ENCODE measurements around the gene WNK1.
"Not testable (repeated sequence)": the region's sequence is repeated elsewhere in the genome, so short reads cannot be mapped to it uniquely, and the experiment has no call there.

WNK1 gene

DNA sequence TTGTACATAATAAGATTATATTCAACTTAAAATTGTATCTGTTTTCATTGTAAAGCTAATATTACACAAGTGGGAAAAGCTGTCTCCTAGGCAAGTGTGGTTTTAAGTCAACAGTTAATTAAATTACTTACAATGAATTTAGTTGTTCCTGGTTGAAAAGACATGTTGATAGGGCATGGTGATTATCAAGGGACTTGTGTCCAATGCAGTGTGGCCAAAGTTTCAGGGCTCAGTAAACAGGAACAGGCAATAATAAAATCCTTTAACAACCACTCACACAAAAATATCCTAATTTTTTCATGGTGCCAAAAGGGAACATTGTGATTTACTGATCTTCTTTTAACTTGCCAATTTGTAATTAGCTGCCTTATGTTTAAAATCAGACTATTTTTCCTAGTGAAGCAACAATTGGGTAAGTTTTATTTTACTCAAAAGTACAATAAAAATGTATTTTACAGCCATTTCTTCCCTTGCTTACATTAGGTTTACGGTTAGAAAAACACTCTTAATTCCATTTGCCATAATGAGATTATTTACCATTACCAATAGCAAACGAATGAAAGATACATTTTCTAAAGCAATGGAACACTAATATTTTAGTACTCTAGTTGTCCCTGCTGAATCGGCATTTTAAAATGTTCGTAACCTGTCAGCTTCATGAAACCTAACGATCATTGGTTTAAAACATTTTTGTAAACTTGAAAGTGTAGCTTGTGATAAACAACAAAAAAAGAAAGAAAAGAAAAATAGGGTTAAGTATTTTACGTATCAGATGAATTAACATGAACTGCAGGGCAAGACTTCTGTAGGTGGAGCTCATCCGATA, 1.8 kb upstream of the WNK1 start:
- DNase-seq: peak; percentile 51

DNA sequence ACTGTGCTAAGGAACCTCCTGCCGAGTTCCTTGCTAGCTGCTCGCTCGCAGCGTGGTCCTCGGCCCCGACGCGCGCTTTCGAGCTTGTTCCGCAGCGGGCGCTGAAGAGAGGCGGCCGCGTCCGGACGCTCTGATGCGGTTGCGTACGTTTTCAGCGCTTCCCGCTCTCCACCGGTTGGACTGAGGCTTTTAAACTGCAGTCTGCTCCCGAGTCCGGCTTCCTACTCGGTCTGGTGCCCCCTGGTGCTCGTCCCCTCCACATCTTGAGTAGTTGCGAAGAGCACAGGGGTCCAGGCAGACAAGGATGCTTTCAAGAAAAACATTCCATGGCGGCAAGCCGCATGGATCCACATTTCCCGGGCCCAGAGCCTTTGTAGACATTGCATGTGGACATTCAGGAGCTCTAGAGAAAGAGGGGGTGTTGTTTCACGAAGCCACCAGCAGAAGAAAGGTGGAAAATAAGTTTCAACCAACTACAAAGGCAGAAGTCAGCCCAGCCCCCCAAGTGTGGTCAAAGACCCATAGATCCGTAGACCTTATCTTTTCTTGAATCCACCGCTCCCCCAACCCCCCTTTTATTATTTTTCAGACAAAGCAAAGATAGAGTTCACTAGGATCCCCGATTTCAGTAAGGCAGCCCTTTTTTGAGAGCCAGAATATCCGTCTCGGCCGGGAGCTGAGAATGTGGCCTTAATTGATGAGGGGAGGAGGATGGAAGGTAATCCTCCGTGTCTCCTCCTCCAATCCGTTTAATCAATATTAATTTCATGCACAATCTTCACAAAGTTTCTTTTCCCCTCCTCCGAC, 984 bp upstream of the WNK1 start:
- DNase-seq: peak; percentile 99

DNA sequence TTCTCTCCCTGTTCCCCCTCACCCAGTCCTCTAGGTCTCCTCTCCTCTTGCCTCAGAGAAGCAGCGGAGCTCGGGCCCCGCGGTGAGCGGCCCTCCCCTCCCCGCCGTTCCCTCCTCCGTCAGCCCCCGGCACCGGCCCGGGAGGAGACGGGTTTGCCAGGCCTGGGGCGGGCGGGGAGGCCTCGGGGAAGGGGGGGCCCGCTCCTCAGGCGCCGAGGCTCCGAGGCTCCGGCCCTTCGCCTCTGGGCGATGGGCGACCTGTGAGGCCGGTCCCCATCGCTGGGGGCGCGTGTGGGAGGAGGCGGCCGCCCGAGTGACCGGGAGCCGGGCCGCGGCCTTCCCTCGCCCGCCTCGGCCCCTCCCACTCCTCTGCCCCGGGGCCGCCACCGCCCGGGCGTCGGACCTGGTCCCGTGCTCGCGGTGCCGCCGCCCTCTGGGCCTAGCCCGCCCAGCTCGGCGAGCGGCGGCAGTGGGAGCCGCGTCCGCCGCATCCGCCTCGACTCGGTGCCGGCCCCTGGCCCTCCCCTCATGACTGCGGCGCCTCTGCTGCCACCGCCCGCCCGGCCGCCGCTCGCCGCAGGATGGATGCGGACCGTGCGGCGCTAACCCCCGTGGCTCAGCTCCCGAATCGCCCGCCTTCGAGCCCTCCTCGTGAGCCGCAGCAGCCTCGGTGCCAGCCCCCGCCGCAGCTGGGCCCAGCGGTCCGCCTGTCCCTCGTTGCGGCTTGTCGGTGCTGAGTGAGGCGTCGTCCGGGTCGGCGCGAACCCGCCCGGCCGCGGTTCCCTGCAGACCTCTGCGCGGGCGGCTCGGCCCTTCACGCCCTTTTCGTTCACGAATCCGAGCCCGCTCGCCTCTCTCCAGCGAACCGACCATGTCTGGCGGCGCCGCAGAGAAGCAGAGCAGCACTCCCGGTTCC, 574 bp downstream of the WNK1 start:
- peak; percentile 40 for DNase-seq

DNA sequence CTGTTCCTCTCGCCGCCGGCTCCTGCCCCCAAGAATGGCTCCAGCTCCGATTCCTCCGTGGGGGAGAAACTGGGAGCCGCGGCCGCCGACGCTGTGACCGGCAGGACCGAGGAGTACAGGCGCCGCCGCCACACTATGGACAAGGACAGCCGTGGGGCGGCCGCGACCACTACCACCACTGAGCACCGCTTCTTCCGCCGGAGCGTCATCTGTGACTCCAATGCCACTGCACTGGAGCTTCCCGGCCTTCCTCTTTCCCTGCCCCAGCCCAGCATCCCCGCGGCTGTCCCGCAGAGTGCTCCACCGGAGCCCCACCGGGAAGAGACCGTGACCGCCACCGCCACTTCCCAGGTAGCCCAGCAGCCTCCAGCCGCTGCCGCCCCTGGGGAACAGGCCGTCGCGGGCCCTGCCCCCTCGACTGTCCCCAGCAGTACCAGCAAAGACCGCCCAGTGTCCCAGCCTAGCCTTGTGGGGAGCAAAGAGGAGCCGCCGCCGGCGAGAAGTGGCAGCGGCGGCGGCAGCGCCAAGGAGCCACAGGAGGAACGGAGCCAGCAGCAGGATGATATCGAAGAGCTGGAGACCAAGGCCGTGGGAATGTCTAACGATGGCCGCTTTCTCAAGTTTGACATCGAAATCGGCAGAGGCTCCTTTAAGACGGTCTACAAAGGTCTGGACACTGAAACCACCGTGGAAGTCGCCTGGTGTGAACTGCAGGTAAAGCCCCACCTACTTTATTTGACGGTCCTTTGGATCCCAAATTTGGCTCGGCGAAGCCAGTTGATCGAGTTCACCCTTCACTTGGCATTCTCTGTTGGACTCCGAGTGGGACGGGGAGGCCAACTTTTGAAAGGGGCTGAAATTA, 1.5 kb downstream of the WNK1 start:
- peak; percentile 44 for DNase-seq

DNA sequence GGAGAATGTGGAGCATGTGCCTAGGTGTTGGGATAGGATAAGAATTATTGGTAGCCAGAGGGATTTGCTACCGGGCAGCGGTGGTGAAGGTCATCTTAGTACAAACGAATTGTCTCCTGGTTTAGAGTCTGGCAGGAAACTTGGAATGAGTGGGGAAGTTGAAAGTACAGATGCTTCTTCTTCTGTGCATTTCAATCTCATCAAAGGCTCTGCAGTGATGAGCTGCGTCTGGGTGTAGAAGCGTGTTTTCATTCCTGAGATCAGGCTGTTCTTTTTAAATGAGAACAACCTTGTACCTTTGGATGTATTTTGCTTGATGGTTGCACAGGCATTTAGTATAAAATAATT, 2.1 kb downstream of the WNK1 start:
- DNase-seq: no peak

DNA sequence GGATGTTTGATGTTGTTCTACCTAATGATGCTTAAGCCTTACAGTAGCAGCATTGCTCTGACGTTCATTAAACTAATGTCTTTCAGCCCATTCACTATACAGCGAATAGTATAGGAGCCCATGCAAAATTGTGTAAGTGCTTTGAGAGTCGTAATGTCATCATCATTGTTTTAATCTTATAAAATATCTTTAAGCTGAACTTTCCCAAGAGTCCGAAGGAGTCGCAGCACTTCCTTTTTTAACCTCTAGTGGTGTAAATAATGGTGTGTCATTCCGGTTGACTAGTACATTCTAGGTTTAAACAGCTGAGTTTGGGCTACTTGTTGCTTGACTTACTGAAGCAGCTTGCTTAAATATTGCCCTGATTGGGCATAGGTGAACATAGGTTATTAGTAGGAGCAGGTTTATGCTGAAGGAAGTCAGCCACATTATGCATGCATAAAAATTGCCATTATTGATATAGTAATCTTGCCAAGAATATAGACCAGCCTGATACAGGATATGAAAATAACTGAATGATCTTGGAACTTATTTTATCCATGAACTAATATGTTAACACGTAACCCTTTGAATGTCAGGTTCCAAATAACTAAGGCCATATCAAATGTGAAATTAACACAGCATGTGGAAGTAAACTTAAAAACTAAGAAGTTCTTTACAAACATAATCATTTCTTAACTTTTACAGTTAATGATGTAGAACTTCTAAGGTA, 2.6 kb downstream of the WNK1 start:
- peak; percentile 29 for DNase-seq

DNA sequence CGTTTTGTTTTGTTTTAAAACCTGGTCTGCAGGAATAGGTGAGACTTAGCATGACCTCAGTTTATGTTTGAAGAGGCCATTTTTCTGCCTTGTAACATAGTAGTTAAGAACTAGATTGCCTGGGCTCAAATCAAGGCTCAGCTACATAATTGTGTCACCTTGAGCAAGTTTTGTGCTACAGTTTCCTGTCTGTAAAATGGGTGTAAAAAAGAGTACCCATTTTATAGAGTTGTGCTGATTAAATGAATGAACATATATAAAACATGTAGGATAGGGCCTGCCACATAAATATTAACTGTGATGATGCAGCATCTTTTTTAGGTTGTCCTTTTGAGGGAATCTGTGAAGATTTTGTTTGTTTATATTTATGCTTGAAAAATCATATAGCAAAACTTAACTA, 7.2 kb downstream of the WNK1 start:
- no peak for DNase-seq

DNA sequence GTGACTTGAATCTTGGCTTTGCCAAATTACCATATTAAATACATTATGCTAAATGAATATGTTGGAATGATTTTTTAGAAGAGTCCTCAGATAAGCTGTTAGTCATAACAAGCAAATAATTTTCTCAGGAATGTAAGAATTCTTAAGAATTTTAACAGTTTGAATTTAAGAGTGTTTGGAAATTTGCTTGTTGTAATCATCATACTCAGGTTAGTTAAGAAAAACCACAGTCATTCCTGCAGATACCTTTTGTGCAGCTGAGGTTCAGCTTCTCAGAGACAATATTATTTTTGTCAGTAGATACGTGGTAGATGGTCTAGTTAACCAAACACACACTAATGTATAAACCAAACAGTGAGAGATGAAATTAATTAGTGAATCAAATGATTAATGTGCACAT, 8.9 kb downstream of the WNK1 start:
- DNase-seq: no peak

DNA sequence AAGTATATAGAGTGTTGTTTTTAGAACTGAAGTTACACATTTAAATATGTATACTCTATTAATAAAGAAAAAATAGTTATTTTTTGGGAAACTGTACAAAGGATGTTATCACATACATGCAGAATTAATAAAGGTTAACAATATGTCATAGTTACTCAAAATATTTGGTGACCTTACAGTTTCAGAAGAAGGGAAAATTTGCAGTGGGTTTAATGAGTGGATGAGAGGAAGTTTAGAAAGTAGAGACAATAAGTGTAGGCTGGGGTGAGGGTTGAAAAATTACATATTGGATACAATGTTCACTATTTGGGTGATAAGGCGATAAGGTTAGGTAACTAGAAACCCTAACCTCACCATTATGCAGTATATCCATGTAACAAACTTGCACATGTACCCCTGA, 13.5 kb downstream of the WNK1 start:
- no peak for DNase-seq

DNA sequence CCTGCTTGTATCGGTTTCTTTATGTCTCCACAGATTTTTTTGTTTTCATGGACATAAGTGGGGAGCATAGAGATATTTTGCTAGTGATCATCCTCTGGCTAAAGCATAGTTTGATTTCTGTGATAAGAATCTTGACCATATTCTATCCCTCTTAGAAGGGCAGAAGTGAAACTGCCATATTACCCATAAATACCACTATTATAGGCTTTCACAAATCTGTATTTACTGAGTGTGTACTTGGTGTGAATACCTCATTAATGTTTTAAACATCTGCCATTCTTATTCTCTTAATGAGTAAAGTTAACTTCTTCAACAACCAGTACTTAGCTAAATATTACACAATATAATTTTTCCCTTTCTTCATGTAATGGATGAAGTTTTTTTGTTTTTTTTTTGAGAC, 16.1 kb downstream of the WNK1 start:
- no peak for DNase-seq

DNA sequence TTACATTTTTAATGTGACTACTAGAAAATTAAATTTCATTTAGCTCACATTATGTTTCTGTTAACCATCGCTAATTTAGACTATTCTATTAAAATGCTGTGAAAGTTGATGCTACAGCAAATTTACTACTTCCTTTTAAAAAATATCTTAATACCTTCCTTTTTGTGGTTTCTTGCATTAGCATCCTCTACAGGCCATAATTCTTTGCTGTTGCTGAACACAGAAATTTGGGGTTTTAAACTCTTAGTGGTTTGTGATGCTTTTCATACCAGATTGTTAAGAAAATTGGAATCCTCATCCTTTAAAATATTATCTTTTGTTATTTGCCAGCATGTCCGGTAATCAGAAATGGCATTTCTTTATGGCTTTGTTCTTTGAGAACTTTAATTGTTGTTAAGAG, 18.1 kb downstream of the WNK1 start:
- DNase-seq: no peak

DNA sequence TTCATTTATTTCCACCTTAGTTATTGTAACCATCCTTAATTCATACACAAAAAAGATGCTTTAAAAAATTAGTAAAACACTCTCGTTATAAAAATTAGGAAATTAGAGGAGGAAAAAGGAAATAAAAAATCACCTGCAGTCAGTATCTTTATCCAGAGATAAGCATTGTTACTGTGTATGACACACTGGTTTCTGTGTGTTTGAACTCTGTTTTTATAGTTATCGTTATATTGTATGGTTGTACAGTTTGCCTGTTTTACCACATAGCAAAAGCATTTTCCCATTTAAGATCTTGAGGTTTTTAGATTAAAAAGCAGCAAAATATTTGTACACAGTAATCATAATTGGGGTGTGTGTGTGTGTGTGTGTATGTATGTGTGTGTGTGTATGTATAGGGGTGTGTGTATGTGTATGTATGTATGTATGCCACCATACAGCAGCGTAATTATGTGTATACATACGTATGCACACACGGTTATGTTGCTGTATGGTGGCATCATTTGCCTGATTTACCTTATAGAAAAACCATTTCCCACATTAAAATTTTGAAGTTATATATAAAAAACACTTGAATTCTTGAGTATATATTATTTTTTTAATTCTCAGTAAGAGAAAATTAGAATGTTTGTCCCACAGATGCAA, 19.8 kb downstream of the WNK1 start:
- DNase-seq: no peak

DNA sequence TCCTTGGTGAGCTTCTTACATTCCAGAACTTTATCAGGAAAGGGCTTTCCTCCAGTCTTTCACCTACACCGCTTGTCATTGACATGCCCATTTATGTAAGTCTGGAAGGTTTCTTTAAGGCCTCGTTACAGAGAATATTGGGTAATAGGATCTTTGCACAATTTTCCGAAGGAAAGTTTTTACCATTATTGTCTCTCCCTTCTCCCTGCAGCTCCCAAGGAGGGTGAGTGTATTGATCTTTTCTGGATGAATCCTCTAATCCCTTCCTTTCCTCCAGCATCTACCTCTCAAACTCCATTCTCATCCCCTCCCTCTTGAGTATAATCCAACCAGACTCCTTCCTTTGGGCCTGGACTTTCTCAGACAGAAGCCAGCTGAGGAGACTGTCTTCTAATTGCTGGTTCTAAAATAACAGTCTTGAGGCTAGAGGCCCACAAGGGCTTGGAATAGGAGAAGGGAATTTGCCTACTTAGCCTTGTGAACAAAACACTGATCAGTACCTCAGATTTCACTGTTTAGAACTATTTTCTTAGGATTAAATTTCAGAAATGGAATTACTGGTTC, 21.8 kb downstream of the WNK1 start:
- DNase-seq: no peak

DNA sequence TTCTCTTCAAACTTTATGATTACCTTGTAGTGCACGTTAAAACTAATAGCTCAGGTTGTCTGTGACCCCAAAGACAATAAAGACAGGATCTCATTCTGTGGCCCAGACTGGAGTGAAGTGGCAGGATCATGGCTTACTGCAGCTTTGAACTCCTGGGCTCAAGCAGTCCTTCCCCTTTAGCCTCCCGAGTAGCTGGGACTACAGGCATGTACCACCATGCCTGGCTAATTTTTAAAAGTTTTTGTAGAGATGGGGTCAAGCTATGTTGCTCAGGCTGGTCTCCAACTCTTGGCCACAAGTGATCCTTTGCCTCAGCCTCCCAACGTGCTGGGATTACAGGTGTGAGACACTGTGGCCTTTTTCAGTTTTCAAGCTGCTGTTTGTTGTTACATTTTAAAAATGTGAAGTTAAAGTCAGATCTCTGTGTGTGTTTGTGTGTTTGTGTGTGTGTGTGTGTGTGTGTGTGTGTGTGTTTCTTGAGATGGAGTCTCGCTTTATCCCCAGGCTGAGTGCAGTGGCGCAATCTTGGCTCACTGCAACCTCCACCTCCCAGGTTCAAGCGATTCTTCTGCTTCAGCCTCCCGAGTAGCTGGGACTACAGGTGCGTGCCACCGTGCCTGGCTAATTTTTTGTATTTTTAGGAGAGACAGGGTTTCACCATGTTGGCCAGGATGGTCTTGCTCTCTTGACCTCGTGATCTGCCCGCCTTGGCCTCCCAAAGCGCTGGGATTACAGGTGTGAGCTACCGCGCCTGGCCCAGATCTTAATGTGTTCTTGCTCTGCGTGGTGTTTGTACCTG, 23.8 kb downstream of the WNK1 start:
- DNase-seq: not testable (repeated sequence)

DNA sequence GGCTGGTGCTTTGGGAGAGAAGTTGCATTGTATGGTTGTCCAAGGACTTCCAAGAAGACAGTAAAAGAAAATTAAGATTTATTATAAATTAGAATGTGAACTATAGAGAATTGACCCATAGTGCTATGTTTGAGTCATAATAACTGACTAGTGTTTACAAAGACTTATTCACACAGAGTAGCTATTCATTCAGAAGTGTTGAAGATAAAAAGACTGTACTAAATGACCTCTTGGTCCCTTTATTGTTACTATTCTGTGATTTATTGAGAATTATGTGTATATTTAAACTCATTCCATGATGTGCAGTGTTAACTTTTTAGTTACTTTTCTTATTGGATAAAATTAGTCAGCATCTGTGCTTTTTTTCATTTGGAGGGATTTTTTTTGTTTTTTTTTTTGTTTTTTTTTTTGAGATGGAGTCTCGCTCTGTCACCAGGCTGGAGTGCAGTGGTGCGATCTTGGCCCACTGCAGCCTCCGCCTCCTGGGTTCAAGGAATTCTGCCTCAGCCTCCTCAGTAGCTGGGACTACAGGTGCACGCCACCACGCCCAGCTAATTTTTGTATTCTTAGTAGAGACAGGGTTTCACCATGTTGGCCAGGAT, 24.5 kb downstream of the WNK1 start:
- not testable (repeated sequence) for DNase-seq

DNA sequence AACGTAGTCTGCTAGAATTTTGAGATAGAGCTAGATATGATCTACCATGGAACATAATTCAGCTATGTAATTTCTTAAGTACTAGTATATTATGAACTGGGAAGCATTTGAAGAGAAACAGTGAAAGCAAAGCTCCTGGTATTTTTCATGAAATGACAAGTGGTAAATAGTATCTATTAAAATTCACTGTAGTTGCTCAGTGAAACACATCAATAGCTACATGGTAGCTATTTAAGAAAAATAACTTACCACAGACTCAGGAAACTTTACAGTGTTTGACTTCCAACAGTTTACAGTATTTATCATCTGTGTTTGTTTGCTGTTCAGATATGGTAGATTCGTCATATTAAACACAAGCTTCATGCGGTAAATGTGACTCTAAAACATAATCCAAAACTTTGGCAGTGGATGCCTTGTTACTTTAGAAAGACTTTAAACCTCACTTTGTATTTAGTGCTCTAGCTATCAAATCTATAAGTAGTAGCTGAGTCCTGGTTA, 25.2 kb downstream of the WNK1 start:
- no peak for DNase-seq

DNA sequence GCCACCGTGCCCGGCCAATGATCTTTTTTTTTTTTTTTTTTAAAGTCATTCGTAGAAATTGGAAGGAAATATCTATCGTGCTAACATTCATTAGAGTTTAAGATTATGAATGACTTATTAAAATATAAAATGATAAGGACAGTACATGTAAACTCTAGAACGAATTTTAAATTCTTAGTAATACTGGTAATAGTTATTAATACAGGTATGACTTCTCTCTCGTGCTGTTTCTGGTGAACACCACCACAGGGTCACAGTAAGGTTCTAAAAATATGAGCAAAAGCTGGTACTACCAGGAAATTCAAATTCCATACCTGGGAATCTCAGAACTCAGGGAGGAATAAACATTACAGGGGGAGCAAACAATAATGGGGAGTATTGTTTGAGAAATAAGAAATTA, 26.2 kb downstream of the WNK1 start:
- DNase-seq: no peak

DNA sequence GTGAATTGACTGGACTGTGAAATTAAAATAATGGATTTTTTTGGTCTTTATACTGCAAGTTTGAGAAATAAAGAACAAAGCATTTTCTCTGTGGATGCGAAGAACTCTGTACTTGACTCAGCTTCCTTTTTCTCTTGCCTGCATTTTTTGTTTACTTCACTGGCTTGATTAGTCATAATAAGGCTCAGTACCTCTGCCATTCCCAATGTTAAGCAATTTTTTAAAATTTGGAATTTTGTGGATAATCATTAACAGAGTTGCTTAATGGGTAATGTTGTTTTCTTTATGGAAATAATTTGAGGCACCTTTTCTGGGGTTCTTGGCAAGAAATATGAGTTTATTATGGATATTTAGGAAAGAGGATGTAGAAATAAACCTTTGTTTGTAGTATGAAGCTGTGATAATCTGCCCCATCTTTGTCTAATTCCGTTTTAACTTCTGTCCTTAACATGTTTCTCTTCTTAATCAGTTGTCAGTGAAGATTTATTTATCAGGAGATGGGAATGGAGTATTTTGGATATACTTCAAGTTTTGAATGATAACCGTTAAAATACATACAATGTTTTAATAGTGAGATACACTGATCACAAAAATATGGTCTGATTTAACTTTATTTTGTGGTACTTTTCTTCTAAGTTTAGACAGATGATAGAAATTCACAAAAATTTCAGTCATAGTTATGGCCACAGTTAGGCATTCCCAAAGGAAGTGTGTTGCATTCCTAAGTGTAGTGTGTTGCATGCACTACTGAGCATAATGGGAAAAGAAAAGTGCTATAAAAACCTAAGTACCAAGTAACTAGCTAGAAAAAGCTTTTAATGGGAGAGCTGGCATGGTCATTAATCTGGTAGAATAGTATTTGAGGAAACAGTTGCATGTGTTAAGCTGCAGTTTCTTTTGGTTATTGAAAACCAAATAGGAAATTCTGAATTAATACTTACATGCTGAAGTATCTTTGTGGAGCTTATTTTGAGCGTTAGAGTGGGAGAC, 27.7 kb downstream of the WNK1 start:
- peak; percentile 4 for DNase-seq
